K562 (cell line): ENCODE measurements around the gene CACNA2D2. TPM values are rescaled to one million over a fixed set of nuclear protein-coding genes. Genes with fewer than 3 reads are reported as not detected.

Experiments
- ATAC-seq: fragments of 200-7000 bp; cut with Tn5 transposase; 3 replicates; pipeline ENCODE4 v1.9.1; 2020; ENCODE audit warnings: moderate library complexity
- BruUV-seq: library from RNA; stranded (reverse); fragments of 400-500 nt; replicated peaks from 2 replicates; lab custom pipeline; 2021; lab: Mats Ljungman, UMichigan
- CTCF ChIA-PET: fragments of 300-600 bp; formaldehyde crosslinking; extraction: SDS; loops from one replicate; lab custom pipeline; 2021; ENCODE audit warnings: low intra/inter-chr PET ratio; lab: Yijun Ruan, JAX
- POLR2A ChIA-PET: fragments of 300-600, 350-650 bp; sonication (Branson Sonifier 250); formaldehyde crosslinking; extraction: SDS; loops from one replicate; lab custom pipeline; 2021; ENCODE audit warnings: antibody characterized with exemption, inconsistent platforms; lab: Yijun Ruan, JAX
- DNase-seq, 4 experiments: peaks; one replicate each; pipeline versions ENCODE4 v3.0.0 to v3.0.0-alpha.2; 2011 to 2018; ENCODE audit warnings: low spot score in 3 of 4, mixed read lengths in 3 of 4; ENCODE audit errors: extremely low read depth in 1 of 4
- FAIRE-seq: peaks from 2 replicates; lab custom pipeline; 2011; peaks lifted over from hg19 to GRCh38; lab: Jason Lieb, UNC
- H2AFZ ChIP-seq: 2 replicates; pipeline ENCODE4 v1.6.0; 2011; ENCODE audit warnings: low read depth, low read length, control low read depth, inconsistent platforms
- H3K27ac ChIP-seq: fragments of 200-600 bp; 3 replicates; pipeline ENCODE4 v1.8.0; 2011; ENCODE audit warnings: low read depth, mild to moderate bottlenecking, control low read depth, inconsistent platforms, low read length, moderate library complexity, mixed read lengths; ENCODE audit errors: extremely low read depth
- H3K27me3 ChIP-seq, 2 experiments: fragments of 300-600 bp in 1 of 2; 2 replicates in 1 of 2; 3 replicates in 1 of 2; pipeline versions ENCODE4 v1.6.0 to v1.8.0; 2011; ENCODE audit warnings: inconsistent platforms in 2 of 2, low read length in 2 of 2, mild to moderate bottlenecking in 1 of 2, mixed read lengths in 1 of 2, moderate library complexity in 1 of 2; ENCODE audit not compliant: control insufficient read depth in 2 of 2, insufficient read depth in 2 of 2
- H3K36me3 ChIP-seq: fragments of 300-600 bp; 3 replicates; pipeline ENCODE4 v1.8.0; 2011; ENCODE audit warnings: mild to moderate bottlenecking, low read length, inconsistent platforms; ENCODE audit not compliant: control insufficient read depth, insufficient read depth
- H3K4me1 ChIP-seq, 2 experiments: fragments of 200-600 bp in 1 of 2; replicated peaks in 1 of 2; 2 replicates in 1 of 2; 3 replicates in 1 of 2; pipeline versions ENCODE4 v1.5.1 to v1.8.0; 2011; ENCODE audit warnings: inconsistent platforms in 2 of 2, low read length in 2 of 2, mild to moderate bottlenecking in 1 of 2, mixed read lengths in 1 of 2, moderate library complexity in 1 of 2; ENCODE audit not compliant: control insufficient read depth in 2 of 2, insufficient read depth in 2 of 2
- H3K4me2 ChIP-seq: 2 replicates; pipeline ENCODE4 v1.6.1; 2011; ENCODE audit warnings: low read length, control low read depth, inconsistent platforms, mixed read lengths; ENCODE audit not compliant: insufficient read depth
- H3K4me3 ChIP-seq: fragments of 200-600 bp; sonication (generic), shearing (Covaris generic); 2 replicates; pipeline ENCODE4 v1.5.1; 2016; ENCODE audit warnings: control low read depth, inconsistent platforms
- H3K79me2 ChIP-seq: fragments of 200-600 bp; 3 replicates; pipeline ENCODE4 v1.8.0; 2011; ENCODE audit warnings: low read length, inconsistent platforms; ENCODE audit not compliant: control insufficient read depth, insufficient read depth
- H3K9ac ChIP-seq, 2 experiments: 2 replicates each; pipeline versions ENCODE4 v1.6.0 to v1.6.1; 2011; ENCODE audit warnings: low read depth in 2 of 2, low read length in 2 of 2, control low read depth in 1 of 2, inconsistent platforms in 1 of 2, mild to moderate bottlenecking in 1 of 2, mixed read lengths in 1 of 2; ENCODE audit not compliant: insufficient read depth in 1 of 2
- H3K9me1 ChIP-seq: one replicate; pipeline ENCODE4 v1.6.0; 2011; ENCODE audit warnings: inconsistent platforms, mild to moderate bottlenecking, low read length, moderate library complexity; ENCODE audit not compliant: control insufficient read depth, insufficient read depth
- H3K9me3 ChIP-seq: replicated peaks from 2 replicates; pipeline ENCODE4 v1.5.1; 2011; ENCODE audit warnings: low read depth, low read length, inconsistent platforms; ENCODE audit not compliant: control insufficient read depth, insufficient read depth
- H4K20me1 ChIP-seq: replicated peaks from 2 replicates; pipeline ENCODE4 v1.6.1; 2011; ENCODE audit warnings: low read length, inconsistent platforms, mixed read lengths; ENCODE audit not compliant: control insufficient read depth, insufficient read depth
- DLX4 ChIP-seq: fragments of 250-450 bp; sonication (Bioruptor Pico); IDR thresholded peaks from 2 replicates; pipeline ENCODE4 v1.6.1; 2021; ENCODE audit warnings: mild to moderate bottlenecking
- ETV6 ChIP-seq, 3 experiments: fragments of 150-350 bp in 1 of 3; sonication (generic) in 1 of 3; formaldehyde crosslinking in 1 of 3; IDR thresholded peaks; 2 replicates each; pipeline versions ENCODE4 v1.6.1 to v1.8.0; 2014 to 2022; ENCODE audit warnings: borderline replicate concordance in 2 of 3, low read depth in 2 of 3, antibody characterized with exemption in 1 of 3, low read length in 1 of 3, mild to moderate bottlenecking in 1 of 3, missing genetic modification reagents in 1 of 3
- GABPA ChIP-seq: fragments of 200-800 bp; sonication (Bioruptor generic); conservative IDR thresholded peaks from 2 replicates; pipeline ENCODE4 v1.6.1; 2016; ENCODE audit warnings: low read depth, missing genetic modification characterization, missing compliant biosample characterization
- GATAD2A ChIP-seq: fragments of 450-650 bp; IDR thresholded peaks from 2 replicates; pipeline ENCODE4 v1.6.1; 2017
- HMG20A ChIP-seq: fragments of 450-650 bp; formaldehyde crosslinking; conservative IDR thresholded peaks from 2 replicates; pipeline ENCODE4 v1.4.0; 2020; ENCODE audit warnings: mild to moderate bottlenecking, mixed read lengths
- RAD51 ChIP-seq: fragments of 450-650 bp; IDR thresholded peaks from 2 replicates; pipeline ENCODE4 v1.7.1; 2016; ENCODE audit warnings: low read depth, mild to moderate bottlenecking, borderline replicate concordance
- SRSF9 ChIP-seq: fragments of 200-400 bp; formaldehyde crosslinking; IDR thresholded peaks from 2 replicates; pipeline ENCODE4 v1.6.1; 2017; ENCODE audit warnings: low read depth, low read length, borderline replicate concordance
- TAF1 ChIP-seq: IDR thresholded peaks from 2 replicates; pipeline ENCODE4 v1.6.1; 2011; ENCODE audit warnings: mild to moderate bottlenecking, low read length, moderate library complexity; ENCODE audit not compliant: insufficient read depth, control insufficient read depth, severe bottlenecking; ENCODE audit errors: extremely low read depth
- THRA ChIP-seq: fragments of 450-650 bp; IDR thresholded peaks from 2 replicates; pipeline ENCODE4 v1.6.1; 2017; ENCODE audit warnings: mild to moderate bottlenecking, moderate library complexity
- ZNF121 ChIP-seq: sonication (generic); formaldehyde crosslinking; conservative IDR thresholded peaks from 2 replicates; pipeline ENCODE4 v1.8.0; 2022; ENCODE audit warnings: missing genetic modification reagents
- ZNF217 ChIP-seq: sonication (generic); formaldehyde crosslinking; IDR thresholded peaks from 2 replicates; pipeline ENCODE4 v1.8.0; 2022; ENCODE audit warnings: mild to moderate bottlenecking, missing genetic modification reagents
- ZNF280B ChIP-seq: fragments of 250-450 bp; sonication (Bioruptor Pico); IDR thresholded peaks from 2 replicates; pipeline ENCODE4 v1.5.1; 2021; ENCODE audit warnings: mild to moderate bottlenecking
- WGBS: fragments of 100-300 bp; shearing (Covaris generic); methylation state at CpG from one replicate; pipeline ENCODE4 v1.1.6; 2016; ENCODE audit warnings: low coverage, mixed read lengths; ENCODE audit not compliant: insufficient coverage; ENCODE audit errors: missing lambda C conversion rate; 5-methylcytosine and 5-hydroxymethylcytosine counted together
- in situ Hi-C: fragments of 300-500 bp; cut with MboI; formaldehyde crosslinking; loops from 4 replicates; pipeline ENCODE4 v1.15.0; 2018; ENCODE audit warnings: inconsistent platforms, mixed read lengths
- intact Hi-C: fragments of 100-400 bp; cut with micrococcal nuclease; formaldehyde crosslinking; loops from 2 replicates; pipeline ENCODE4 v1.14.2; 2022
- polyA plus RNA-seq, 8 experiments: library from polyadenylated mRNA; depleted of rRNA in 4 of 8; stranded (reverse) in 5 of 8; unstranded in 3 of 8; fragments of >200 nt; fragmentation: Nextera tagmentation in 2 of 8; fragmentation: Illumina TruSeq in 1 of 8; extraction: Ambion mirVana in 2 of 8; extraction: Trizol in 1 of 8; gene quantifications; 2 replicates each; pipeline versions ENCODE4 v1.2.1 to v1.2.3, GENCODE V29; 2011 to 2014; ENCODE audit warnings: inconsistent platforms in 1 of 8, missing spikeins in 1 of 8
- total RNA-seq, 7 experiments: library from RNA; depleted of rRNA in 6 of 7; stranded (reverse); fragments of >200 nt in 6 of 7; fragmentation: Illumina TruSeq in 2 of 7; extraction: Trizol in 2 of 7; gene quantifications; 2 replicates each; pipeline versions ENCODE4 v1.2.1 to v1.2.3, GENCODE V29; 2011 to 2021; ENCODE audit warnings: low replicate concordance in 1 of 7

The CACNA2D2 gene
- total and polyA plus RNA-seq, 9 of the 15 experiments (the other 6 are each of a cell fraction or from before 2014, with no cell fraction given), result 0.11 to 0.58 (median 0.36) TPM; not detected in 2

- intact Hi-C loops, result no loop called here
- WGBS, result 0% methylated on average over 7 of the region's 7 CpGs
- ChIA-PET POLR2A (no interaction called here), CTCF (no interaction called here)
- DNase-seq, result no peak
- Histone ChIP-seq H3K9ac (no peak overlapping the region), H2AFZ (no peak overlapping the region), H3K9me3 (no peaks in the 10 kb centered on the region), H3K9me1 (no peaks in the 10 kb centered on the region), H3K36me3 (no peaks in the 10 kb centered on the region)
- BruUV-seq, result no TSS peak
- no peak for ATAC-seq
- no peak for FAIRE-seq
- TF ChIP-seq SRSF9 (no peak), ZNF121 (CRISPR knock-in tag) (no peak), ZNF280B (CRISPR knock-in tag) (no peak), GABPA (tag) (no peak), THRA (no peak), RAD51 (no peak), ETV6 (IDR thresholded peaks at IDR 0.05; ENCODE audit: borderline replicate concordance in 1 of 2, low read depth in 2 of 2, low read length in 1 of 2) (no peak), ETV6 (CRISPR knock-in tag; IDR thresholded peaks at IDR 0.05; ENCODE audit: borderline replicate concordance) (no peak), GATAD2A (no peak), TAF1 (no peak), ZNF217 (CRISPR knock-in tag) (no peak), HMG20A (CRISPR knock-in tag) (no peak), DLX4 (CRISPR knock-in tag) (no peak)
- TF ChIP-seq, all 486 proteins: peak for 0
- H4K20me1 ChIP-seq, result peaks cover 3% of the 10 kb centered on the region; the same call in 1 of the 2 replicates
- no peaks in the 10 kb centered on the region for H3K79me2 ChIP-seq
- in situ Hi-C loops, result no loop called here
- peaks cover 0 to 3% of the 10 kb centered on the region in 2 experiments; a peak in 2 of 5 replicates for H3K4me1 ChIP-seq
- no peak overlapping the region for H3K4me3 ChIP-seq
- no peak overlapping the region for H3K4me2 ChIP-seq
- H3K27ac ChIP-seq, result no peak overlapping the region
- H3K27me3 ChIP-seq, result peaks cover 0 to 47% of the 10 kb centered on the region in 2 experiments; a peak in 3 of 5 replicates
Observed at GRCh38 chr3:50445919-50446318, 57.5 kb downstream of the CACNA2D2 start.
